Astrocyte (in vitro differentiated cells and primary cell): ENCODE results near the gene KCNB1.

Source experiments
- CTCF ChIP-seq: IDR thresholded peaks from 2 replicates; pipeline ENCODE4 v1.5.1; 2011; ENCODE audit warnings: low read depth, mild to moderate bottlenecking, inconsistent platforms, low read length, moderate library complexity; ENCODE audit not compliant: insufficient read depth
- EZH2 ChIP-seq: IDR thresholded peaks from 2 replicates; pipeline ENCODE4 v1.6.1; 2012; ENCODE audit warnings: mild to moderate bottlenecking, low read length, inconsistent platforms; ENCODE audit not compliant: insufficient read depth

GRCh38 chr20:49437057-49437456, 45.4 kb downstream of the KCNB1 start:
- no peak for TF ChIP-seq CTCF
- no peak for TF ChIP-seq EZH2
